Stimulated activated CD4-positive, alpha-beta T cell treated with anti-CD3 and anti-CD28 coated beads, Interleukin-4, amount 100 ng/mL, for 1 hour (primary cell): ENCODE data around the gene GPD1L.
A peak's percentile ranks its signal among the peaks of the same experiment; 100 is the strongest.
"Not testable (repeated sequence)": the region's sequence is repeated elsewhere in the genome, so short reads cannot be mapped to it uniquely, and the experiment has no call there.

ENCODE experiments used
- DNase-seq: peaks from one replicate; pipeline ENCODE4 v3.0.0-alpha.2; 2020

The GPD1L gene

GRCh38 chr3:32106132-32106928 is at the start of gene GPD1L:
TSS of gene GPD1L (plus strand) at chr3:32106620. CDS start at chr3:32106712, 92 bp downstream.
- peak; percentile 94 for DNase-seq

- DNase-seq = not testable (repeated sequence)
Measured at GRCh38 chr3:32058465-32058864, 48.0 kb upstream of the GPD1L start.

DNA sequence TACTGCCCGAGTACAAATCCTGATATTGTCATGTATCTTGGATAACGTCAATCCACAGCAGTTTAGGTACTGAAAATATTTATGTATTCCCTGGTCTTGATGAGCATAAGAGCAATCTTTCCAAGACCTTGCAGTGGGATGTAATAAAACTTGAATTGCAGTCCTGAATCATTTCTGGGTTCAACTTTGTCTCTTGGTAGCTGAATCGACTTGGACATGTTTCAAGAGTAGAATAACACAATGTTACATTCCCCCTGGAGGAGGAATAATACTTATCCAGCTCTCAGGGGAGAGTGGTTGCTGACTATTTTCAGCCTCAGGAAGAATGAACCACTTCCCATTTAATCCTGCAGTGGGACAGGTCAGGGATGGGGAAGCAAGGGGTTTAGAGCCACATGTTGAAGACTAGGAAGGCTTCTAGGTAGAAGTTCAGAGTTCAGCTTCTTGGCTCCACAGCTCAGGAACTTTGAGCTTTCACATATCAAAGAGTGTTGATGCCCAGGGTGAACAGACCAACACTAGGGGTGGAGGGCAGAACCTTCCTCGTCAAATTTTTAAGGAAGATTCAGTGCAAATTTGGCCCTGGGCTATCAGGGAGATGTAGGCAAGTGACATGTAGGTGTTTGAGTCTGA is 43.4 kb upstream of the GPD1L start:
- no peak for DNase-seq

- DNase-seq = no peak
Measured at GRCh38 chr3:32066686-32067085, 39.7 kb upstream of the GPD1L start.

- DNase-seq = not testable (repeated sequence)
Measured at GRCh38 chr3:32074194-32074593, 32.2 kb upstream of the GPD1L start.

- DNase-seq = no peak
Measured at GRCh38 chr3:32076566-32076965, 29.9 kb upstream of the GPD1L start.

GRCh38 chr3:32077260-32078084 is 28.9 kb upstream of the GPD1L start:
- DNase-seq = no peak

DNA sequence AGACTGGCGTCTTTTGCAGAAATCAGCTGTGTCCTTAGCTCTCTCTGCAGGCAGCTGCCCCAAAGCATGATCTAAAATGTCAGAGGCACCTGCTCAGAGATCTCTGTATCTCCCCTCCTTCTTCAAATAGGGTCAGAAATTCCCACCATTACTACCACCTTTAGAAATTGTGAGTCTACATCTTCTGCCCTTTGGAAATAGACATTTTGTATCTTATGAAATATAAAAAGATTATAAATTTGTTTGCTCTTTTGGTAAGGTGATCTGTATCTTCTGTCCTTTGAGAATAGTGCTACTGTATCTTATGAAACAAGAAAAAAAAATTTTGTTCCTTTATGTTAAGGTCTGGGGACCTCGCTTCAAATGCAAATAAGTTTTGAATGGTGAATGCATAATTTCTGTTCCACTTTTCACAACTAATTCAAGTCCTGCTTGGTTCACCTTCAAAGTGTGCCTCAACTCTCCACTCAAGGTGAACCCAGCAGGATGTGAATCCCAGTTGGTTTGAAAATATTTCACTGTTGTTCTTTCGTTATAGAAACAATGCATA is 28.3 kb upstream of the GPD1L start:
- no peak for DNase-seq

GRCh38 chr3:32078864-32079263 is 27.6 kb upstream of the GPD1L start:
- DNase-seq = no peak

DNA sequence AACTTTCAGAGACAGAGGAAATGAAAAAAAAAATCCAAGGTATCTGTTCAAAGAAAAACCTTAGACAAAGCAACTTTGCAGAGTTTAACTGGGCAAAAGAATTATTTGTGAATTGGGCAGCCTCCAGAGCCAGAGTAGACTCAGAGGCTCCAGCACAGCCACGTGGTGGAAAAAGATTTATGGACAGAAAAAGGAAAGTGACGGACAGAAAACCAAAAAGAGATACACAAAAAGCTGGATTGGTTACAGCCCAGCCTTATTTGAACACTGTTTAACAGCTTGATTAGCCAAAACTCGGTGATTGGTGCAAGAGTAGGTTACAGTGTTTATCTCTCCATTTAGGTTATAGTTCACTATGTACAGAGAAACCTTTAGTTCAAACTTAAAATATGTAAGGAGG is 23.7 kb upstream of the GPD1L start:
- DNase-seq = no peak

- no peak for DNase-seq
Measured at GRCh38 chr3:32083702-32084270, 22.6 kb upstream of the GPD1L start.

- DNase-seq = no peak
Measured at GRCh38 chr3:32084870-32085269, 21.6 kb upstream of the GPD1L start.

DNA sequence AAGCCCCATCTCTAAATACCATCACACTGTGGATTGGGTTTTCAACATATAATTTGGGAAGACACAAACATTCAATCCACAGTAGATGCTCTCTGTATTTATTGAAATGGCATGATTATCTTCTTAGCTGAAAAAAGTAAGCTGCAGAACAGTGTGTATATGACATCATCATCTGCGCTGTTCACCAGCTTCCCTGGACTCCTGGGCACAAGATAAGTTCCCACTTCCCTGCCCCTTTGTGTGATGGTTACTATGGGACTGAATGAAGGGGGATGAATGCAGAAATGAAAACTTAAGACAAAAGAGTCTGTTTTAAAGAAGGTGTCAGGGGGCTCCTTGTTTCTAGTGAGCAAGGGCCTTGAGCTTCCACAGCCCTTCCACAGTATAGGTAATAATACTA is 20.0 kb upstream of the GPD1L start:
- DNase-seq = no peak

DNA sequence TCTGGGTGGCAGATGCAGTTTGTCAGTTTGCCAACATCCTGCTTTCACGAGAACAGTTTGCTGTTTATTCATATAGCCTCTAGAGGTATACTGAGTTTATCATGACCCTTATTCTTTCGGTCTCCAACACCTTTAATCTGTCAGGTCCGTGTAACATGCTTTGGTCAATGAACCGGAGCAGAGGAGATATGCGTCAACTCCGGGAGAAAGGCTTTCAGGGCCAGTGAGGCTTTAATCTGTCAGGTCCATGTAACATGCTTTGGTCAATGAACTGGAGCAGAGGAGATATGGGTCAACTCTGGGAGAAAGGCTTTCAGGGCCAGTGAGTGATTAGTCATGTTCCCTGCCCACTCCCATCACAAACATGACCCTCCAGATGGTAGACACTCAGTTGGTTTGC is 16.9 kb upstream of the GPD1L start:
- no peak for DNase-seq

DNA sequence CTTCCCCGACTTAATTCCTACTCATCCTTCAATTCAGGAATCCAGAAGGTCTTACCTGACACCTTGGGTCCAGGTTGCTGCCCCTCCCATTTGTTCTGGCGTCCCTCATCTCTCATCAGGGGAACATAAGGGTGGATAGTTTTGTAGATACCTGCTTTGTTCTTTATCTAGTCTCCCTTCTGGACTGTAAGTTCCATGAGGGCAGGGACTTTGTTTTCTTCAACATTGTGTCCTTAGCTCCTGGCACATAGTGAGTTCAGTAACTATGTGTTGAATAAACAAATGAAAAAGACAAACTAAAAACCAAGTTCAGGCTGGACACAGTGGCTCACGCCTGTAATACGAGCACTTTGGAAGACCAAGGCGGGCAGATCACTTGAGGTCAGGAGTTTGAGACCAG is 13.2 kb upstream of the GPD1L start:
- DNase-seq = no peak

GRCh38 chr3:32095431-32095830 is 11.0 kb upstream of the GPD1L start:
- DNase-seq = no peak

DNA sequence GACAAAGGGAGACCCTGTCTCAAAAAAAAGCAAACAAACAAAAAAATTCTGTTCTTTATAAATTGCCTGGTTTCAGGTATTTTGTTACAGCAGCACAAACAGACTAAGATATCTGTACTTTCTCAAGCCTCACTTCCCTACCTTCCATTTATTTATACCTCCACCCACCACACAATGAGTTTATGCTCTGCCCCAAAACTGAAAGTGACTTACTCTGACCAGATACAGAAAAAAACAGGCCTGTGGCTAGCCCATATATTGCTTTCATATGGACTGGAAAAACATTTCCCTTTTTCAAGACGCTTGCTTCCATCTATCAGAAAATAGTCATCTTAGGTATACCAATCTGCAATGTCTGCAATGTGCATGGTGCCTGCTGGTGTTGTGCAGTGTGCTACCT is 8.7 kb upstream of the GPD1L start:
- DNase-seq = no peak

DNA sequence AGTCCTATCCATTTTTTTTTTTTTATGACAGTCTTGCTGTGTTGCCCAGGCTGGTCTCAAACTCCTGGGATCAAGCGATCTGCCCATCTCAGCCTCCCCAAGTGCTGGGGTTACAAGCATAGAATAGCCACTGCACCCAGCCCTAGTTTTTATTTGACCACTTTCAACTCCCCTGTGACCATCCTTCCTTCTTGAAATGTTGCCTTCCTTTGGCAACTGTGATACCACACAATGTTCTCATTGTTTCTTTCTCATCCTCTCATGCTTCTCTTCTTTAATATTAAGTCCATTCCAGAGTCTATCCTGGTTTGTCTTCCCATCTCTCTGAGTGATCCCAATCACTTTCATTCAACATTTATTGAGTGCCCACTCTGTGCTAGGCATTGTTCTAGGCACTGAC is 7.9 kb upstream of the GPD1L start:
- DNase-seq = no peak

DNA sequence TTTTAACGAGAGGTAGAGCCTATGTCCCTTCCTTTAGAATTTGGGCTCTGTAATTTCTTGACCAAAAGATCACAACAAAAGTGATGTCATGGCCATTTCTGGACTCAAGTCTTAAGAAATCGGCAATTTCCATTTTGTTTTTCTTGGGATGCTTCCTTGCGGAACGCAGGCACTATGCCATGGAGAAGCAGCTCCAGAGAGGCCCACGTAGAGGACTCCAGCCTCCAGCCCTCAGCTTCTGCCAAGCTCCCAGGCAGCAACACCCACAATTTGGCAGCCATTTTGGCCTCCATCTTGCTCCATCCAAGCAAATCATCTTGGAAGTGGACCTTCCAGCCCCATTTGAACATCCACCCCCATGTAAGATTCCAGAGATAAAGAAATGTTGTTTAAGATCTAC is 6.0 kb upstream of the GPD1L start:
- DNase-seq = no peak

DNA sequence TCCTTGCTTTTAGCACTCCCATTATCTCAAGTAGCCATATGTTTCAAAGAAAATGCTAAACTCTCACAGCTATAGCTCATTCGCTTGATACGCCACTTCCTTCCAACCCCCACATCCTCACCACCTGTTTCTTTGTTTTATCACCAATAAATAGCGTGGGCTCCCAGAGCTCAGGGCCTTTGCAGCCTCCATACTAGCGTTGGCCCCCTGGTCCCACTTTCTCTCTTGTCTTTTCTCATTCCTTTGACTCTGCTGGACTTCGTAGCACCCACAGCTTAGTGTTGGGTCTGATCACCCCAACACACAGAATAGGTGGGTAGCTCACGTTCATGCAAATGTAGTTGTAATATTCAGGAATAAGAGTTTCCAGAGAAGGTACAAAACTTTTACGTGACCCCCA is 4.1 kb upstream of the GPD1L start:
- DNase-seq = no peak

GRCh38 chr3:32104492-32104891 is 1.9 kb upstream of the GPD1L start:
- DNase-seq = no peak

- DNase-seq = no peak
Measured at GRCh38 chr3:32105291-32106131, 909 bp upstream of the GPD1L start.
